HG02884 (cell line): ENCODE measurements around the gene NUDT14.

Source experiments
- ATAC-seq: cut with Tn5 transposase; IDR thresholded peaks from one replicate; pipeline ENCODE4 v1.9.1; 2021; ENCODE audit warnings: mild to moderate bottlenecking, moderate library complexity; ENCODE audit not compliant: unreplicated experiment

The NUDT14 gene

DNA sequence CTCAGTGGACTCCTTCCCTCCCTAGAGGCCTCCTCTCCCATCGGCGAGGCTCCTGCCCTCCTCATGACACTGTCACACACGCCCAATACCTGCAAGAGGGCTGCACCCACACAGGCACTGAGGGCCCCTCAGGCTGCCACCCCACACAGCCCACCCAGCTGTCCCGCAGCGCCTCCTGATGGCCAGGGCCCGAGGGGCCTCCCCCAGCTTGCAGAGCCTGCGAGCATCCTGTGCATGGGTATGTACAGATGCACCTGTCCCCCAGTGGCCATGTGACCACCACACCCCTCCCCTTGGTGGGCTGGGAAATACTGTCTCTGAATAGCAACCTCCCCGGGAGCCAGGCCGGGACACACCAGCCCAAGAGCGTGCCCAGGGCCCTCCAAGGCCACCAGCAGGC is 19.0 kb upstream of the NUDT14 start:
- ATAC-seq, result no peak

DNA sequence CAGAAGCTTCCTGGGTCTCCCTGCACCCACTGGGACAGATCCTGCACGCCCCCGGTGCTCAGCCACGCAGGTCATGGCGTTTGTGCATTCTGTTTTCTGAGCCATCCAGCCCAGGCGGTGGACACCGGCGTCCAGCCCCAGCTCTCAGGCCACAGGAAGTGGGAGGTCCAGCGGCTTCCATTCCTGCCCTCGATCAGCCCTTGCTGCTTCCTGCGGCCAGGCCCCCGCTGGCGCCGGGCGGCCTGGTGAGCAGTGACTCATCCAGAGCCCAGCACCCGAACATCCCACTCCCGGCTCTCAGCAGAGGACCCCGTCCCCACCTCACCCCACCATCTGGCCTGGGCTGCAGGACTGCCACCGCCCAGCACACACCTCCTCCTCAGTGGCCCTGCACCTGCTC is 18.0 kb upstream of the NUDT14 start:
- no peak for ATAC-seq

DNA sequence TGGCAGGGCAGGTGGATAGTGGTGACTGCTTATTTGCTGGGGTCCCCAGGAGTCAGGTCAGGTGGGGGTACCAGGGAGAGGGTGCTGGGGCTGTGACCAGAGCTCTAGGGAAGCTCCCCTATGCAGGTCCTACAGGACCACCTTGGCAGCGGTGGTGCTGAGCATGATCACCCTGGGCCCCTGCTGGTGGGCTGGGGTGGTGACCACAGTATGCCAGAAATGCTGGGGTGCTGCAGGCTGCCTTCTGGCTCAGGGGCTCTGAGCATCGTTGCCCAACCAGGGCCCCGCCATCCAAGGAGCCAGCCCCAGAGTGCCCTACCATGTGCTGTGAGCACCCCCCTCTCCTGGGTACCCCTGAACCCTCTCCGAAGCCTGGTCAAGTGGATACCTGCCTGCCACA is 17.5 kb upstream of the NUDT14 start:
- no peak for ATAC-seq

DNA sequence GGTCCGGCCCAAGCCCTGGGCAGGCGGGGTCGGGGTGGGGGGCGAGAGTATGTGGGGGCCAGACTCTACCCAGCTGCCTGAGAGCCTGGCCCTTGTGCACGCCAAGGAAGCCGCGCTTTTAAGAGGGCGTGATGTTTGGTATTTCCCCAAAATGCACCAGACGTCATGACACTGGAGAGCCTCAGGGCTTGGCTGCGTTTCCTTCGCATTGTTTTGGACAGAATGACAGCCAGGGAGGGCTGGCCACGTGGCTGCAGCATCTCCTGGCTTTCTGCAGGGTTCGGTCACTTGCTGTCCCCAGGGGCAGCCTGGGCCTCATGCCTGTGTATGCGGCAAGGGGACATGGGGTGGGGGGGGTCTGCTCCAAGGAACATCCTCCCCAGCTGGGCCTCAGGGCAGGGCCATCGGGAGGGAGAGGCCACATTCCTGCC is 16.1 kb upstream of the NUDT14 start:
- no peak for ATAC-seq

DNA sequence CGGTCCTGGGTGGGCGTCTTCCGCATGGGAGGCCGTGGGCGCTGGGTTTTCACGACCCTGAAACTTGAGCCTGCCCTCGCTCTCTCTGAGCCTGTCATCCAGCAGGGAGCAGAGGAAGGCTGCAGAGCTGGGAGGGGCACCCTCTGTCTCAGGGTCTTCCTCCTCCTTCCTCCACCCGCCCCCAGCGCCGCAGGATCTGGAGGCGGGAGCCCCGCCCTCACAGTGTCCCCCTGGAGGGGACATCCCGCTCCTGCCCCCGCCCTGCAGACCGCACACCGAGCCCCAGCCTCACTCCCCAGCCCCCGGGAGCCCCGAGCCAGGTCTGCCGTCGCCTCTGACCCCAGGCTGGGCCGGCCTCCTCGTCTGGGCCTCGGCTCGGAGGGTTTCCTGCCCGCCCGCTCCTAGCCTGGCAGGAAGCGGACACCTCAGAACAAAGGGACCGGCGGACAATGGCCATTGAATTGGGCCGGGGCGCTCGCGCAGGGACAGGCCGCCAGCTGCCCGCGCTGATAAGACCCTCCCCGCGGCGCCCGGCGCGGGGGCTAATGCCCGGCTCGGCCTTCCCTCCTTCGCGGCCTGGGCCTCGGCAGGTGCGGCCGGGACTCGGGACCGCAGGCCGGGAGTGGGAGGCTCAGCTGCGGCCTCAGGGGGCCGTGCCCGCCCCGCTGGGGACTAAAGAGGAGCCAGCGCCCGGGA is 15.3 kb upstream of the NUDT14 start:
- ATAC-seq, result no peak

DNA sequence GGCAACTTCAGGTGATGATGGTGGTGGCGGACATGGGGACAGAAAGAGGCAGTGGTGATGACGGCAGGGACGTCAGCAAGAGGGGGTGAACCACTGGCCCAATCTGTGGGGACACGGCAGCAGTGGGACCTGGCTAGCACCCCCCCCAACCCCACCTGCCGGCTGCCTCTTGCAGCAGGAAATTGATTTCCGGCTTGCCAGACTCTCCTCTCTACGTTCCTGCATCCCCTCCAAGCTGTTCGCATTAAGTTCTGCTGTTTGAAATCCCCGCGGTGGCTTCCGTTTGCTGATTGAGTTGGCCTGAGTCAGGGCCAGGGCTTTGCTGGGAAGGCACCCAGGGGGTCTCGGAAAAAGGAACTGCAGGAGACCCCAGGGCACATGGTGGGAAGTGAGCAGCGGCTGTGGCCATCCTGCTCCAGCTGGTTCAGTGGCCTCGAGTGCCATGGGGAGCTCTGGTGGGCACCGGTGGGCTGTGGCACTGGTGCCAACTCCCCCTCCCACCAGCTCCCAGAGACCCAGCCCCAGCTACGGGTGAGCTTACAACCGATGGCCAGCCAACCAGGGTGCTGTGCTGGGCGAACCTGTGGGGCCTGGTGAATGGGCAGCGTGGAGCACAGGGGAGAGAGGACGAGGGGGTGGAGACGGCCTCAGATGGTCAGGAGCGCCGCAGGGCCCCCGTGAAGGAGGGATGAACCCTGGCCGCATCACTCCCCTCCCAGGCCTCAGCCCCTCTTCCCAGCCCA is 14.6 kb upstream of the NUDT14 start:
- no peak for ATAC-seq

DNA sequence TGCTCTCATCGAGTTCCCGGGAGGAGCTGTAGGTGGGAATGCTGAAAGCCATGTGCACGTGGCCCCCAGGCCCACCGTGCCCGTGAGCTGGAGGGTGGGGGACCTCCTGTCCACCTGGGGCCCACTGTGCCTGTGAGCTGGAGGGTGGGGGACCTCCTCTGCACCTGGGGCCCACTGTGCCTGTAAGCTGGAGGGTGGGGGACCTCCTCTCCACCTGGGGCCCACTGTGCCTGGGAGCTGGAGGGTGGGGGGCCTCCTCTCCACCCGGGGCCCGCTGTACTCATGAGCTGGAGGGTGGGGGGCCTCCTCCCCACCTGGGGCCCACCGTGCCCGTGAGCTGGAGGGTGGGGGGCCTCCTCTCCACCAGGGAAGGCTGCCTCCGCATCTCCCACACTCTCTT is 13.9 kb upstream of the NUDT14 start:
- ATAC-seq, result no peak

DNA sequence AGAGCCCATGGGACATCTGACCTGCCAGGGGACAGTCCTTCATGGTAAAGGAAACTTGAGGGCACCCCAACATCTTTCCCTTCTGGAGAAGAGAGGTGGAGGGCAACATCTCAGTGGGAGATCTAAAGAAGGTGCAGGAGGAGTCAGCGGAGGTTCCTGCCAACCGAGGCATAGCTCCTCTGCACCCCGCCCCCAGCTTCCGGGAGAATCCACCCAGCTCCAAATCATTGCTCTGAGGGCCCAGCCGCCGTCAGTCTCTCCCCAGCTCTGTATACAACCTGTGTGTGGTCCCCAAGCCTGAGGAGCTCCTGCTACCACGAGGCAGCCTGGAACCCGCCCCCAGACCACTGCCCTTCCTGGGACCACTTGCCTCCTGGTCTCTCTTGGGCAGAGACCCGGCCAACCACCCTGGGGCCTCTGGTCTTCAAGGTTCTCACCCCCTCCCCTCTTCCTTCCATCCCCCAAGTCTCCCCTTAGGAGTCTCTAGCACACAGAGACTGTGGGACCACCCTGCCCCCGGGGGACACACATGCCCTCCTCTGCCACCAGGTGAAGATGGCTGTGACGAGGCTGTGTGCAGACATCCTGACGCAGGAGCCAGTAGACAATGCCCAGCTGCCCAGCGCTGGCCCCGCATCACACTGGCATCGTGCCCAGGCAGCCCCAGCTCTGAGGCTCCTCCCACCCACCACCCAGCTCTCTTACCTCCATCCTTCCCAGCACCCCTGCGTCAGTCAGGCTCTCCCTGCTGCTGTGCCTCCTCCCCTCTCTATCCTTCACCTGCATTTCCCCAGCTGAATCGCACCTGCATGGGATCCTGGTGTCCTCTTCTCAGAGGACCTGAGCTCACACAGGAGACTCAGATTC is 13.0 kb upstream of the NUDT14 start:
- no peak for ATAC-seq

DNA sequence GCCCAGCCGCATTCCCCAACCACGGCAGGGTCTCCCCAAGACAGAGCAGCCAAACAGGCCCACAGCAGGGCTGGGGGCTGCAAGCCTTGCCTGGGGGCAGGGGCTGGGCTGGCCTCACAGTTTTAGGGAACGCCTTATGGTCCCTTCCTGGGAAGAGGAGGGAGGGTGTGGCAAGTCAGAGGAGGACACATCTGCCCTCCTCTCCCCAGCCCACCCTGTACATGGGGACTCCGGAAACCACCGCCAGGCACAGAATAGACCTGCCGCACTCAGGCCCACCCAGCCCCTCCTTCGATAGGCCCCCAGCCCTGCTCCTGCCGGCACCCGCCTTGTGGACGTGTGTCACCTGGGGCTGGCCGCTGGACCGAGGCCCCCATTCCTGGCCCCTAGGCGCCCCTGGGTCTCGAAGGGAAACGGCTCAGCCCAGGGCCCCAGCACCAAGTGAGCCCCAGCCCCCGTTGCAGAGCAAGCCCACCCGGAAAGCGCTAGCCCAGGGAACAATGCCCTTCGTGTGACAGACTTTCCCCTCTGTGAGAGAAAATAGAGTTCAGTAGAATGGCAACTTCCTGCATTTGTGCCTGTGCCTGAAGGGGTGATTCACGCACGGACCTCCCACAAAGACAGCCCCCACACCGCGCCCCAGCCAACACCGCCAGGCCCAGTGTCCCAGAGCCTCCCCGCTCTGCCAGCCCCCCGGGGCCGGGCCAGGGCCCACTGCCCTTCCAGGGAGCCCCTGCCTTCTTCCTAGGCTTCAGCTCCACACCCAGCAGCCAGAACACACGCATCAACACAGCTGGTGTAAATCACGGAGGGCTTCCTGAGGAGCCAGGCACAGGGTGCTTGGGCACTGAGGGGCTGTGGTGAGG is 12.0 kb upstream of the NUDT14 start:
- ATAC-seq, result no peak

DNA sequence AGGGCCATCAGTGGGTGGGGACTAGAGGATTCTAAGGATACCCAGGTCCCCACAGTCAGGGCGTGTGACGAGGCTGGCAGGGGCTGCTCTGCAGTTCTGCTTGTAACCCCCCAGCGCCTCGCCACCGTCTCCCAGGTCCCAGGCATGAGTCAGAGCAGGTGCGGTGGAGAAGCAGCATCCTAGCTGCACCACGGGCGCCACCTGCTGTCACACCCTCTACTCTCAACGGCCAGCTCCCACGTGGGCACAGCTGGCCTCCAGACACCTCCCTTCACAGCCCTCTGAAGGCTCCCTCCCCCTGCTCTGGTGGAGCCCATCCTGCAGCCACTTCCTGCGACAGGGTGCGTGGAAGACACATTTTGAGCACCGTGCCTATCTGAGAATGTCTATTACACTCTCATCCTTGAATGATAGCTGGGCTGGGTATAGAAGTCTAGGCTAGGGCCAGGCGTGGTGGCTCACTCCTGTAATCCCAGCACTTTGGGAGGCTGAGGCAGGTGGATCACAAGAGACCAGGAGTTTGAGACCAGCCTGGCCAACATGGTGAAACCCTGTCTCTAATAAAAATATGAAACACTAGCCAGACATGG is 6.9 kb upstream of the NUDT14 start:
- no peak for ATAC-seq

DNA sequence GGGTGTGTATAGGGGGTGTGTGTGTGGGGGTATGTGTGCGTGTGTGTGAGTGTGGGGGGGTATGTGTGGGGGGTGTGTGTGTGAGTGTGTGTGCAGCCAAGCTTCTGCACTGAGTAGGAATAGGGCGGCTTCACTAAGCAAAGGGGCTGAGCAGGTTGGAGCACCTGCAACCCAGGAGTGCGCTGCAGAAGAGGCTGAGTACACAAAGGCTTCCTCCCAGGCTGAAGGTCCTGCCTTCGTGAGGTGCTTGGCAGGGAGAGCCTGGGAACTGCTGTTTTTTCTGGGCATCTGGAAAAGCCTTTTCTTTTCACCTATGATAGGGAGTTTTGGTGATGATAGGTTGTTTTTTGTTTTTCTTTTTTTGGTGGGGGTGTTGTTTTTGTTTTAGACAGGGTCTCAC is 6.0 kb upstream of the NUDT14 start:
- ATAC-seq, result no peak

DNA sequence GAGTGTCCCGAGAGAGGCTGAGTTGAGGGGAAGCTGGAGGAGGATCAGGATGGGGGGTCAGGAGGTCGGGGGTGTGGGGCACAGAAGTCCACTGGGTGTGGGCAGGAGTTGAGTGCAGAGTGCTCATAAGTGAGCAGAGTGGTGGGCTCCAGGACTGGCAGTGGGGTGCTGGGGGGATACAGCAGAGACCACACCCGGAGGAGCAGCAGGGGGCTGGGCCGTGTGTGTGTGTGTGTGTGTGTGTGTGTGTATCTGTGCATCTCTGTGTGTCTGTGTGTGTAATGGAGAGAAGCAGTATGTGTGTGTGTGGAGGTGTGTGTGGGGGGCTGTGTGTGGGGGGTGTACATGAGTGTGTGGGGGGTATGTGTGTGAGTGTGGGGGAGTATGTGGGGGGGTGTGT is 4.9 kb upstream of the NUDT14 start:
- ATAC-seq, result no peak

DNA sequence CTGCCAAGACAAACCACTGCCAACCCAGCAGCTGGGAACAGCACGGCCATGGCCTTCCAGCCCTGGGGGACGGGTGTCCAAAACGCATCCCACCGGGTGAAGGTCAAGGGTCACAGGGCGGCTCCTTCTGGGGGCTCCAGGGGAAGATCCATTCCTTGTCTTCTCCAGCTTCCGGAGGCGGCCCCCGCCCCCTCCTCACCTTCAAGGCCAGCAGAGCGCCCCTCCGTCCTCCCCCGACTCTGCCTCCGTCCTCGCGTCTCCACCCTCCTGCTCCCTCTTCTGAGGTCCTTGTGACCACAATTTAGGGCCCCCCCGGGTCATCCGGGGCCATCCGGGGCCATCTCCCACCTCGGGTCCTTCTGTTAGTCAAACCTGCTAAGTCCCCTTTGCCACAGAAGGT is 3.9 kb upstream of the NUDT14 start:
- ATAC-seq, result no peak

DNA sequence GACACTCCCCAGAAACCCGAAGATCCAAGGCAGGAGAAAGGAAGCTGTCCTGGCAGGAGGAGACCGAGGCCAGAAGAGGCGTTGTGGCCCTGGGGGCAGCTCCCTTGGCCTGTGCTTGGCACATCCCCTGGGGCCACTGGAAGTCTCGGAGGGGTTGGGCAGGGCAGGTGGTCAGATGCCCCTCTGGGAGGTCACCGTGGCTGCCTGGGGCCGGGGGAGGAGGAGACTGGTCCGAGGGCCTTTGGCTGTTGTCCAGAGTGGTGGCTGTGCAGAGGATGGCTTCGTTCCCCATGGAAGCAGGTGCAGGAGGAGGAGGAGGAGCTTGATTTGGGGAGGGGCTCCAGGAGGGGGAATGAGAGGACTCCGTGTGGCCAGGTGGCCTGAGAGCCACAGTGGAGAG is 3.3 kb upstream of the NUDT14 start:
- ATAC-seq, result no peak

DNA sequence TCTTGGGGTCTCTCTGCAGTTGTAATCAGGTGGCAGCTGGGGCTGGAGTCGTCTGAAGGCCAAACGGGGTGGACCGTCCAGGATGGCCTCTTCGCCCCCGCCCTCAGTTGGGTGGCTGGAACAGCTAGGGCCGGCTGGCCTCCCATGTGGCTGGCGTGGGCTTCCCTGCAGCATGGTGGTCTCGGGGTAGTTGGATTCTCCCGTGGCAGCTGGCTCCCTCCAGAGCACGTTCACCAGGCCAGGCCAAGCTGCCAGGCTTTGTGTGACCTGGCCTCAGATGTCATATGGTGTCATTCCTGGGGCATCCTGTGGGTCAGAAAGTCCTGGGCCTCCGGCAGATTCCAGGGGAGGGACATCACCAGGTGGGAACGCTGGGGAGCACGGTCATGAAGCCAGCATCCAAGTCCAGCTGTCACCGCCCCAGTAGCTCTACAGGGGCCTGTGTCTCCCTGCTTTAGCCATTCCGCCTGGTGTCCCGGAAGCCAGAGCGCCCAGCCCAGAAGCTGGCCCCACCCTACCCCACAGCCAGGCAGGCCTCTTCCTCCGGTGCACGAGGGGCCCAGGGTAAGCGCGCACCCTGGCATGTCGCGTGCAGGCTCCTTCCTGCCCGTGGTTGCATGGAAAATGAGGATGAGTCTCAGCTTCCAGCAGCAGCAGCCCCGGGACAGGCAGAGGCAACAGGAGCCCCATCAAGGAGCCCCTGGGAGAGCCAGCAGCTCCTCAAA is 1.3 kb upstream of the NUDT14 start:
- ATAC-seq, result no peak

DNA sequence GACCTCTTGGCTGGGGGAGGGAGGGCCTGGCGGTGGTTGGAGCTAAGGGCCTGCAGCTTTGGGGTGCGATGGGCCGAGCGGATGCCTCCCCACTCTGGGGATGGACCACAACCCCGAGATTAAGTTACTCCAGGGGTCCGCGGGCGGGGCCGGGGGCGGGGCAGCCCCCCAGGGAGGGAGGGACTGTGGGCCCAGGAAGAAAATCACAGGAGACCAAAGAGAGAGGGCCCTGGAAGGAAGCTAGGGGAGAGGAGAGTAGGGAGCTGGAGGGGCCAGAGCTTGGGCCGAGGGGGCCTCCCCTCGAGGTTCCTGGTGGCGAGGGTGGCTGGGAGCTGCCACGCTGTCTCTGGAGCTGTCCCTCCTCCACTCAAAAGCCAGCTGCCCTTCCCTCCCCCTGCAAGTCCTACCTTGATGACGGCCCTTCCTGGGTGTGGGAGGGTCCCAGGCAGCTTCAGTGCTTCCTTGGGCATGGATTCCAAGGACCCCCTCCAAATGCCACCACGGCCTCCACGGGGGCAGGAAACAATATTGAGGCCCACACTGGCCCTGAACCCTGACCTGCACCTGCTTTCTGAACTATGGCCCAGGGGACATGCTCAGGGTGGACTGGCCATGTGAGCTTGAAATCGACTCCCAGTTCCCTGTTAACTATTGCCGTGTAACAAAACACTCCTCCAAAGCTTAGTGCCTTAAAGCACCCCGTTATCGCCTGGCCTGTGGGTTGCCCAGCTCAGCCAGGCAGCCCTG is 610 bp upstream of the NUDT14 start:
- ATAC-seq, result no peak

DNA sequence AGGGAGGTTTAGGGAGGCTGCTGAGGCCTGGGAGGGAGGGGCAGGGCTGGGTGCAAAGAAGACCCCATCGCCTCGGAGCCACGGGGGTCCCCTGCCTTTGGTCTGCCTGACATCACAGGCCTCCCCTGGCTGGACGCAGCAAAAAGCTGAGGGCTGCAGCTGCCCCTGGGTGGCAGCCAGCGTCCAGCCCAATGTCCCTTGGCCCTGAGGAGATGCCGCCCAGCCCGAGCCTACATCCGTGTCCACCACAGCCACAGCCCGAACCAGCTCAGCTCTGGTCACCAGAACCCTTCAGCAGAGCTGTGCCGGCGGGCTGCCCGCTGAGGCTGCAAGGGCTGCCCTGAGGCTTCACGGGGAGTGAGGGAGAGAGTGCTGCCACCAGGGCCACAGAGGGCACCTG is 1.9 kb downstream of the NUDT14 start:
- no peak for ATAC-seq

DNA sequence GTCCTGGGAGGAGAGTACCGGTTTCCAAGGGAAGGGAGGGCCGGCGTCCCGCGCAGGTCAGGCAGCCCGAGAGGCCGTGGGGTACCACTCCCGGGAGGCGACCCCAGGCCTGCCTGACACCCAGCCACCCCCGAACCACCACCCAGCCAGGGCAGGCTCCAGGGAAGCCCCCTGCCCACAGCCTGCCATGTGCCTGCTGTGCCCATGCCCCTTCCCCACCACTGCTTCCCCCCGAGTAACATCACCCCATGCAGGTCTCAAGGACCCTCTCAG is 2.3 kb downstream of the NUDT14 start:
- ATAC-seq, result no peak
